Heart right ventricle (tissue), 16 donors: ENCODE results near the gene PLXNA2. TPM values are rescaled to one million over a fixed set of nuclear protein-coding genes. Genes with fewer than 3 reads are reported as not detected.

ENCODE experiments used
- ATAC-seq, 8 donors: fragments of 200-7000 bp; cut with Tn5 transposase; one replicate each; pipeline ENCODE4 v1.9.1; 2020; ENCODE audit warnings: mild to moderate bottlenecking in 8 of 8, moderate library complexity in 8 of 8, moderate number of reproducible peaks in 1 of 8
- DNase-seq, 2 donors: peaks; one replicate each; pipeline ENCODE4 v3.0.0-alpha.2; 2020
- H3K27ac ChIP-seq, 10 donors: fragments of 200-600 bp; sonication (generic) in 2 of 10; one replicate each; pipeline versions ENCODE4 v1.5.0 to v1.8.0; 2020 to 2022; ENCODE audit warnings: mild to moderate bottlenecking in 3 of 10
- H3K27me3 ChIP-seq, 7 donors: fragments of 200-600 bp; one replicate each; pipeline ENCODE4 v1.8.0; 2021 to 2022; ENCODE audit warnings: mild to moderate bottlenecking in 2 of 7
- H3K36me3 ChIP-seq, 9 donors: fragments of 200-600 bp; sonication (generic) in 1 of 9; one replicate each; pipeline versions ENCODE4 v1.5.0 to v1.8.0; 2020 to 2022; ENCODE audit warnings: mild to moderate bottlenecking in 2 of 9
- H3K4me1 ChIP-seq, 9 donors: fragments of 200-600 bp; sonication (generic) in 1 of 9; one replicate each; pipeline versions ENCODE4 v1.5.0 to v1.8.0; 2020 to 2022; ENCODE audit warnings: mild to moderate bottlenecking in 4 of 9
- H3K4me3 ChIP-seq, 10 donors: fragments of 200-600 bp; sonication (generic) in 2 of 10; one replicate each; pipeline versions ENCODE4 v1.5.0 to v1.8.0; 2020 to 2022; ENCODE audit warnings: mild to moderate bottlenecking in 7 of 10, moderate library complexity in 2 of 10
- H3K9me3 ChIP-seq, 11 donors: fragments of 200-600 bp in 10 of 11; sonication (generic) in 2 of 11; one replicate each; pipeline versions ENCODE4 v1.5.0 to v1.8.0; 2013 to 2022; ENCODE audit warnings: mild to moderate bottlenecking in 2 of 11, control low read depth in 1 of 11, moderate library complexity in 1 of 11
- WGBS, 2 donors: extraction: QIAGEN DNeasy Blood & Tissue Kit; methylation state at CpG; one replicate each; pipeline ENCODE4 v1.1.7; 2013; ENCODE audit warnings: inconsistent platforms in 1 of 2; 5-methylcytosine and 5-hydroxymethylcytosine counted together
- intact Hi-C, 10 donors: fragments of 100-400 bp; cut with DNase I; formaldehyde crosslinking; loops; one replicate each; pipeline versions ENCODE4 v1.11.1 to v1.14.2; 2022
- polyA plus RNA-seq, 2 donors: library from polyadenylated mRNA; stranded (reverse); fragments of 200-250 nt; gene quantifications; one replicate each; pipeline ENCODE4 v1.2.3, GENCODE V29; 2013
- total RNA-seq, 10 donors: library from RNA; stranded (reverse); fragmentation: NEBNext Ultra II Directional in 3 of 10; extraction: Animal tissue kit (Norgen Biotek cat#: 25700) in 3 of 10; gene quantifications; one replicate each; pipeline versions ENCODE4 v1.2.1 to v1.2.4, GENCODE V29; 2021 to 2023
- TF ChIP-seq, protein P1 (sequence below), 9 donors: fragments of 200-600 bp; sonication (generic) in 2 of 9; IDR thresholded peaks; one replicate each; pipeline versions ENCODE4 v1.5.0 to v1.8.0; 2021 to 2022; ENCODE audit warnings: antibody characterized with exemption in 9 of 9, mild to moderate bottlenecking in 5 of 9, moderate library complexity in 1 of 9
- donor health status: Arrhythmogenic right ventricular cardiomyopathy.
- donor health status: ischemic (EF 13 %, LVEDD 7.1; RV severe dilation, severe dysfunction).
- donor health status: healthy with polysubstance abuse.
- donor health status: DM: no; HTN: yes; CAD: no.
- donor health status: DM: no; HTN: no; CAD: no.
- donor health status: ischemic (EF 25% LVEDD 6.9; RV normal size, moderate dysfunction).
- donor health status: ischemic (EF 25% LVEDD 5.7; RV mildly dilated, moderate dysfunction).
- donor health status: healthy.
- donor health status: DM: yes; HTN: yes; CAD: no.
- donor health status: Ischemic cardiomyopathy.
- donor health status: ischemic (EF 35%, LVEDD 5.7; RV mildly dilated, moderate dysfunction).
- donor health status: nonischemic (EF 11% LVEDD 7.7; RV severe dilation, severe dysfunction).
- donor health status: DM: yes; HTN: yes; CAD: no.
- donor health status: PGD.
- donor health status: ischemic (EF 29% LVEDD 5.4; RV normal size, mild dysfunction).
- donor health status: nonischemic (EF 23%, LVEDD 6.1; RV moderate dilation, normal function).

Gene PLXNA2
- total and polyA plus RNA-seq, 12 donors = 6.1 to 31.6 (median 17.9) TPM

DNA sequence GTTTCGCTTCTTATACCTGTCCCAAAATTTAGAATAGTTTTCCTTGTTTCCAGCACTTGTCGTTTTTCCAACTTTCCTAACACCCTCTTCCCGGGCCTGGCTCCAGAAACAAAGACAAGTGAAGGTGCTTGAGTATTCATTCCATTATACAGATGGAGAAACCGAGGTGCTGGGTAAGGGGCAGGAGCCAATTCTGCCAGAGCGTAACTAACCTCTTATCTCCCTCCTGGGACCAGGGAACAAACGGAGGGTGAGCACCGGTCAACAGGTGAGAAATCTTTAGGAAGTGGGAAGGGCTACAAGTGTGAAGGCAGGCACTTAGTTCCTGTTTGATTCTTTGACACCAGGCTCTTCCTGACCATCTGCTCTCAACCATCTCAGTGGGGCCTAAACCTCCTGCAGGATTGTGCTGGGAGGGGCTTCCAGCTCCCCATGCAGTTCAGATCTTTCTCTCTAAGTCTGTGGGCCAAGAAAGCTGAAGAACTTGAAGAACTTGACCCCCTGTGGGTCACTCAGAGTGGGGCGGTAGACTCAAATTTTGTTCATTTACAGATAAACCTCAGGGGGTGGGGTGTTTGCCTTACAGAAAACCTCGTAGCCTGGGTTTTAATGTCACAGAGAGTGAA lies 8.7 kb downstream of the PLXNA2 start:
- intact Hi-C loops = loop anchor here in 6 of 10 donors (5.0 to 10.0 kb wide), 4 partner anchors 33 to 103 kb away; no protein-coding TSS in a partner anchor
- H3K4me1 ChIP-seq = peaks cover 35 to 100% (median 92%) of the 10 kb centered on the region in 9 donors
- peak overlapping the region in 2 of 10 donors; percentile 13 to 14 for H3K4me3 ChIP-seq
- H3K36me3 ChIP-seq = peaks cover 0 to 17% (median 0%) of the 10 kb centered on the region in 9 donors
- H3K9me3 ChIP-seq = no peaks in the 10 kb centered on the region
- 75 to 80% methylated on average over 9 of the region's 9 CpGs for whole genome bisulfite sequencing, 2 donors
- H3K27me3 ChIP-seq = peaks cover 0 to 6% (median 0%) of the 10 kb centered on the region in 7 donors
- peak overlapping the region; percentile 7 to 98 (median 64) for H3K27ac ChIP-seq
- ATAC-seq (no peak), DNase-seq (no peak)
- TF ChIP-seq, protein P1, sequence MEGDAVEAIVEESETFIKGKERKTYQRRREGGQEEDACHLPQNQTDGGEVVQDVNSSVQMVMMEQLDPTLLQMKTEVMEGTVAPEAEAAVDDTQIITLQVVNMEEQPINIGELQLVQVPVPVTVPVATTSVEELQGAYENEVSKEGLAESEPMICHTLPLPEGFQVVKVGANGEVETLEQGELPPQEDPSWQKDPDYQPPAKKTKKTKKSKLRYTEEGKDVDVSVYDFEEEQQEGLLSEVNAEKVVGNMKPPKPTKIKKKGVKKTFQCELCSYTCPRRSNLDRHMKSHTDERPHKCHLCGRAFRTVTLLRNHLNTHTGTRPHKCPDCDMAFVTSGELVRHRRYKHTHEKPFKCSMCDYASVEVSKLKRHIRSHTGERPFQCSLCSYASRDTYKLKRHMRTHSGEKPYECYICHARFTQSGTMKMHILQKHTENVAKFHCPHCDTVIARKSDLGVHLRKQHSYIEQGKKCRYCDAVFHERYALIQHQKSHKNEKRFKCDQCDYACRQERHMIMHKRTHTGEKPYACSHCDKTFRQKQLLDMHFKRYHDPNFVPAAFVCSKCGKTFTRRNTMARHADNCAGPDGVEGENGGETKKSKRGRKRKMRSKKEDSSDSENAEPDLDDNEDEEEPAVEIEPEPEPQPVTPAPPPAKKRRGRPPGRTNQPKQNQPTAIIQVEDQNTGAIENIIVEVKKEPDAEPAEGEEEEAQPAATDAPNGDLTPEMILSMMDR (IDR thresholded peaks at IDR 0.05) = no peak

DNA sequence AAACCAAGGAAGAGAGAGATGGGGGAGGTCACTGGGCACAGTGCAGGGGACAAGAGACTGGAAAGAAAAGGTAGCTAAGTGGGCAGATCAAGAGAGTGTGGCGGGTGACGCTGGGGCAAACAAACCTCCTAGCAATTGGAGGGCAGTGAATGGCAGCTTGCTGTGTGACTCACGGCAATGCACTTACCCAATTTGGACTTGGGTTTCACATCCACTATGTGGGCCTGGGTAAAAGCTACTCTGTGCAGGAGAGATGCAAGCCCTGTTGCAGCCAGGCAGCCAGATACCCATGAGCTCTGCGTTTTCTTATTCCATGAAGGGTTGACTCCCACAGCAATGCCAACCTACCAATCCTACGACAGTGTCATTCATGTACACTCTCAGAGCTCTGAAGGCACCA lies 9.5 kb downstream of the PLXNA2 start:
- Histone ChIP-seq H3K27ac (peak overlapping the region in 1 of 10 donors; percentile 98), H3K9me3 (no peaks in the 10 kb centered on the region), H3K36me3 (peaks cover 0 to 23% (median 0%) of the 10 kb centered on the region in 9 donors), H3K27me3 (no peaks in the 10 kb centered on the region), H3K4me1 (peaks cover 34 to 99% (median 85%) of the 10 kb centered on the region in 9 donors), H3K4me3 (no peak overlapping the region)
- 93 to 94% methylated on average over 5 of the region's 5 CpGs for WGBS, 2 donors
- TF ChIP-seq, protein P1 (IDR thresholded peaks at IDR 0.05) = no peak
- no peak for ATAC-seq
- no peak for DNase-seq
- intact Hi-C loops = loop anchor here in 7 of 10 donors (5.0 to 10.0 kb wide), 5 partner anchors 32 to 102 kb away; no protein-coding TSS in a partner anchor

DNA sequence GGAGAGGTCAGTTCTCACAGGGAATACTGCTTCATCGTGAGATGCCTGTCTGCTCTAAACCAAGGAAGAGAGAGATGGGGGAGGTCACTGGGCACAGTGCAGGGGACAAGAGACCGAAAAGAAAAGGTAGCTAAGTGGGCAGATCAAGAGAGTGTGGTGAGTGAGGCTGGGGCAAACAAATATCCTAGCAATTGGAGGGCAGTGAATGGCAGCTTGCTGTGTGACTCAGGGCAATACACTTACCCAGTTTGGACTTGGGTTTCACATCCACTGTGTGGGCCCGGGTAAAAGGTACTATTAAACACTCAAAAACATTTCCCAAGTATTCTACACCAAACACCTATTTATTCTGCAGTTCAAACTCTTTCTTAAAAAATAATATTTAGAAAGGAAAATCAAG lies 10.2 kb downstream of the PLXNA2 start:
- Histone ChIP-seq H3K4me3 (no peak overlapping the region), H3K27ac (peak overlapping the region in 4 of 10 donors; percentile 19 to 61 (median 42)), H3K4me1 (peaks cover 31 to 98% (median 80%) of the 10 kb centered on the region in 9 donors), H3K36me3 (peaks cover 0 to 25% (median 0%) of the 10 kb centered on the region in 9 donors), H3K9me3 (no peaks in the 10 kb centered on the region), H3K27me3 (no peaks in the 10 kb centered on the region)
- intact Hi-C loops = loop anchor here in 3 of 10 donors (5.0 to 10.0 kb wide), 3 partner anchors 49 to 99 kb away; no protein-coding TSS in a partner anchor
- TF ChIP-seq, protein P1 (IDR thresholded peaks at IDR 0.05) = no peak
- DNase-seq (no peak), ATAC-seq (no peak)
- WGBS, 2 donors = 47 to 49% methylated on average over 3 of the region's 3 CpGs

DNA sequence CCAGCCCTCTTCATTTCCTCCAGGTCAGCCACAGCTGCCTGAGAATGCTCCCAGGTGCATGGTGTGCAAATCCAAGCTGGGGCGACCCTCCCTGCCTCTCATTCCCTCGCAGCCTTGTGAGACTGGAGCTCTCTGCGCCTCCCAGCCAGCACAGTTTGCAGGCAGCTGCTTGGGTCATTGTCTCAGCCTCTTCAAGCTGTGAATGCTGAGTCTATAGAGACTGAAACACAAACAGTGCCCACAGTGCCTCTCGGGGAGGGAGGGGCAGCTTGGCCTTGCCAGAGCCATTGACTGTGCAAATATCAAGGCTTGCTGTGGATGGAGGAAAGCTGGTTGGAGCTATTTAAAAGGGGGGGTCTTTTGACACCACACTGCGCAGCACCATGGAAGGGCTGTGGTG lies 10.6 kb downstream of the PLXNA2 start:
- DNase-seq = no peak
- peaks cover 0 to 25% (median 0%) of the 10 kb centered on the region in 9 donors for H3K36me3 ChIP-seq
- H3K4me3 ChIP-seq = no peak overlapping the region
- TF ChIP-seq, protein P1 (IDR thresholded peaks at IDR 0.05) = no peak
- 57 to 66% methylated on average over 5 of the region's 5 CpGs for WGBS, 2 donors
- H3K27me3 ChIP-seq = no peaks in the 10 kb centered on the region
- intact Hi-C loops = loop anchor here in 3 of 10 donors (5.0 to 10.0 kb wide), 3 partner anchors 49 to 99 kb away; no protein-coding TSS in a partner anchor
- peak overlapping the region in 4 of 10 donors; percentile 19 to 61 (median 42) for H3K27ac ChIP-seq
- peaks cover 28 to 98% (median 80%) of the 10 kb centered on the region in 9 donors for H3K4me1 ChIP-seq
- peak in 6 of 8 donors; percentile 23 to 64 (median 40) for ATAC-seq
- no peaks in the 10 kb centered on the region for H3K9me3 ChIP-seq
